Glomerular visceral epithelial cell (primary cell): Measurements from ENCODE around the gene RNF5.

Source experiments
- DNase-seq: peaks from one replicate; pipeline ENCODE4 v3.0.0-alpha.2; 2016; ENCODE audit errors: extremely low spot score

RNF5 gene

GRCh38 chr6:32151863-32152768 lies 26.1 kb upstream of the RNF5 start, which contains the start of gene PRRT1:
PRRT1 (minus strand) TSS chr6:32151939; CDS start chr6:32151827, 112 bp downstream.
- no peak for DNase-seq

GRCh38 chr6:32152769-32153563 lies 25.2 kb upstream of the RNF5 start:
- peak; percentile 22 for DNase-seq

GRCh38 chr6:32153564-32154513 lies 24.4 kb upstream of the RNF5 start, which contains the start of gene PPT2:
PPT2 (plus strand) TSS chr6:32154141; CDS start chr6:32154595, 454 bp downstream.
- peak; percentile 86 for DNase-seq

- DNase-seq, result peak; percentile 66
Measured at GRCh38 chr6:32154514-32155161, 23.6 kb upstream of the RNF5 start.

GRCh38 chr6:32156891-32157290 lies 21.3 kb upstream of the RNF5 start:
- DNase-seq, result no peak

GRCh38 chr6:32158052-32158451 lies 20.2 kb upstream of the RNF5 start:
- no peak for DNase-seq

GRCh38 chr6:32163559-32164258 lies 14.5 kb upstream of the RNF5 start:
- DNase-seq, result no peak

GRCh38 chr6:32164295-32164694 lies 13.9 kb upstream of the RNF5 start, which contains the start of gene EGFL8:
EGFL8 (plus strand) TSS chr6:32164595; CDS start chr6:32166166, 1,571 bp downstream.
- no peak for DNase-seq

- no peak for DNase-seq
Measured at GRCh38 chr6:32166411-32167061, 11.7 kb upstream of the RNF5 start.

GRCh38 chr6:32167154-32167760 lies 10.9 kb upstream of the RNF5 start:
- DNase-seq, result no peak

GRCh38 chr6:32167761-32168262 lies 10.4 kb upstream of the RNF5 start:
- no peak for DNase-seq

- no peak for DNase-seq
Measured at GRCh38 chr6:32168350-32168749, 9.9 kb upstream of the RNF5 start.

- no peak for DNase-seq
Measured at GRCh38 chr6:32168807-32169591, 9.2 kb upstream of the RNF5 start.

- peak; percentile 20 for DNase-seq
Measured at GRCh38 chr6:32170294-32170693, 7.9 kb upstream of the RNF5 start.

- no peak for DNase-seq
Measured at GRCh38 chr6:32171234-32171633, 7.0 kb upstream of the RNF5 start.

GRCh38 chr6:32173051-32173727 lies 5.0 kb upstream of the RNF5 start:
- no peak for DNase-seq

- DNase-seq, result no peak
Measured at GRCh38 chr6:32174416-32174815, 3.8 kb upstream of the RNF5 start.

- DNase-seq, result no peak
Measured at GRCh38 chr6:32175322-32175710, 2.9 kb upstream of the RNF5 start.
